Fibroblast of lung (primary cell): ENCODE measurements around the gene TRIM38.

Source experiments
- EZH2 ChIP-seq: IDR thresholded peaks from 2 replicates; pipeline ENCODE4 v1.5.1; 2012; ENCODE audit warnings: low read length, control low read depth, mild to moderate bottlenecking; ENCODE audit errors: missing control alignments
- TF ChIP-seq, protein P1 (sequence below), 2 donors: IDR thresholded peaks in 1 of 2; conservative IDR thresholded peaks in 1 of 2; 1 replicate in 1 of 2; 2 replicates in 1 of 2; pipeline ENCODE4 v1.5.1; 2011 to 2012; ENCODE audit warnings: low read length in 2 of 2, control low read depth in 1 of 2, inconsistent platforms in 1 of 2, low read depth in 1 of 2, mild to moderate bottlenecking in 1 of 2

DNA sequence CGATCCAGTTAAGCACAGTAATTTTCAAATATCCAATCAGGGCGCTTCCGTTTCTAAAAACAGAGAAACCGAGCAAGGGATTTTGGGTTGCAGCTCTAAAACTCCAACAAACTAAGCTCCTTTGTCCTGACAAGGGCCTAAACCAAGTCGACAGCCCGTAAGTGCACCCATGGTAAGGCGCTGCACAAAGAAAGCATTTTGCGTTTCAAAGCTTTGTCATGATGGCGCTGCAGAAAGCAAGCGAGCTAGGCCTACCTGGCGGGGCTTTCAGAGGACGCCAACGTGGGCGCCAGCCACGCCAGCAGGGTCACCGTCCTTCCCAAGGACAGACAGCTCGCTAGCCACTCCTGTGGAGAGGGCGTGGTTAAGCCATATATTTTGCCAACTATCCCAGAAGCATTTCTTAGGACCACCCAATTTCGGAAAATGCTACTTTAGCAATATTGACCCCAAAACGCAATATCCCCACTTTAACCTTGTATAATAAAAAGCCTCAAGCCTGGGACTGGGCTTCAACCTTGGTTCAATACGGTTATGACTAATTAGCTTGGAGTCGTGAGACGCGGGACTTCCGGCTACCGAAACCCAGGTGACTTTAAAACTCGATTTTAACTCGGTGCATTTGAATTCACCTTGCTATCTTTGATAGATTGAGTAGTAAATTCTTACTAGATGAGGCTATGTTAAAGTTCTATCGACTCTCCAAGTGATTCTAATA is 53.8 kb downstream of the TRIM38 start:
- TF ChIP-seq, protein P1, sequence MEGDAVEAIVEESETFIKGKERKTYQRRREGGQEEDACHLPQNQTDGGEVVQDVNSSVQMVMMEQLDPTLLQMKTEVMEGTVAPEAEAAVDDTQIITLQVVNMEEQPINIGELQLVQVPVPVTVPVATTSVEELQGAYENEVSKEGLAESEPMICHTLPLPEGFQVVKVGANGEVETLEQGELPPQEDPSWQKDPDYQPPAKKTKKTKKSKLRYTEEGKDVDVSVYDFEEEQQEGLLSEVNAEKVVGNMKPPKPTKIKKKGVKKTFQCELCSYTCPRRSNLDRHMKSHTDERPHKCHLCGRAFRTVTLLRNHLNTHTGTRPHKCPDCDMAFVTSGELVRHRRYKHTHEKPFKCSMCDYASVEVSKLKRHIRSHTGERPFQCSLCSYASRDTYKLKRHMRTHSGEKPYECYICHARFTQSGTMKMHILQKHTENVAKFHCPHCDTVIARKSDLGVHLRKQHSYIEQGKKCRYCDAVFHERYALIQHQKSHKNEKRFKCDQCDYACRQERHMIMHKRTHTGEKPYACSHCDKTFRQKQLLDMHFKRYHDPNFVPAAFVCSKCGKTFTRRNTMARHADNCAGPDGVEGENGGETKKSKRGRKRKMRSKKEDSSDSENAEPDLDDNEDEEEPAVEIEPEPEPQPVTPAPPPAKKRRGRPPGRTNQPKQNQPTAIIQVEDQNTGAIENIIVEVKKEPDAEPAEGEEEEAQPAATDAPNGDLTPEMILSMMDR (conservative IDR thresholded peaks at IDR 0.05 in 1 of 2, IDR thresholded peaks at IDR 0.05 in 1 of 2; ENCODE audit: low read depth in 1 of 2, low read length in 2 of 2), result no peak
- no peak for TF ChIP-seq EZH2
